Natural killer cell (primary cell): ENCODE measurements around the gene RCAN3. TPM values are rescaled to one million over a fixed set of nuclear protein-coding genes. Genes with fewer than 3 reads are reported as not detected.

Experiments
- ATAC-seq, 3 donors: fragments of 150-1000 bp in 2 of 3; fragments of 200-7000 bp in 1 of 3; cut with Tn5 transposase; 1 replicate in 1 of 3; 2 replicates in 2 of 3; pipeline ENCODE4 v1.10.0; 2021; ENCODE audit warnings: mild to moderate bottlenecking in 2 of 3, moderate library complexity in 2 of 3
- DNase-seq, 2 donors: peaks; one replicate each; pipeline versions ENCODE4 v3.0.0 to v3.0.0-alpha.2; 2013 to 2021; ENCODE audit warnings: mixed read lengths in 1 of 2
- H3K27ac ChIP-seq: one replicate; pipeline ENCODE4 v1.5.1; 2013; ENCODE audit warnings: mild to moderate bottlenecking, low read length
- H3K27me3 ChIP-seq: one replicate; pipeline ENCODE4 v1.6.1; 2013; ENCODE audit warnings: low read length; ENCODE audit not compliant: control insufficient read depth, insufficient read depth
- H3K36me3 ChIP-seq: one replicate; pipeline ENCODE4 v1.6.1; 2013; ENCODE audit warnings: low read length; ENCODE audit not compliant: control insufficient read depth, insufficient read depth
- H3K4me1 ChIP-seq: one replicate; pipeline ENCODE4 v1.6.1; 2013; ENCODE audit warnings: low read length; ENCODE audit not compliant: control insufficient read depth, insufficient read depth
- H3K4me3 ChIP-seq: one replicate; pipeline ENCODE4 v1.5.1; 2013; ENCODE audit warnings: low read length
- H3K9me3 ChIP-seq: one replicate; pipeline ENCODE4 v1.6.1; 2013; ENCODE audit warnings: low read length; ENCODE audit not compliant: control insufficient read depth, insufficient read depth
- H3K27ac Mint-ChIP-seq, 2 donors: one replicate each; pipeline ENCODE4 v1.8.0; 2022; ENCODE audit warnings: mild to moderate bottlenecking in 2 of 2, mixed read lengths in 2 of 2, moderate library complexity in 1 of 2
- H3K27me3 Mint-ChIP-seq, 2 donors: one replicate each; pipeline ENCODE4 v1.8.0; 2022; ENCODE audit warnings: low read depth in 2 of 2, mixed read lengths in 2 of 2
- H3K36me3 Mint-ChIP-seq: one replicate; pipeline ENCODE4 v1.8.0; 2022; ENCODE audit warnings: mixed read lengths
- H3K4me1 Mint-ChIP-seq, 2 donors: one replicate each; pipeline ENCODE4 v1.8.0; 2022; ENCODE audit warnings: mixed read lengths in 2 of 2
- H3K4me3 Mint-ChIP-seq: one replicate; pipeline ENCODE4 v1.8.0; 2022; ENCODE audit warnings: mild to moderate bottlenecking, moderate library complexity, mixed read lengths
- H3K9me3 Mint-ChIP-seq, 2 donors: one replicate each; pipeline ENCODE4 v1.8.0; 2022; ENCODE audit warnings: mixed read lengths in 2 of 2
- WGBS: methylation state at CpG from one replicate; pipeline ENCODE4 v1.1.7; 2013; ENCODE audit warnings: missing lambda C conversion rate; ENCODE audit not compliant: insufficient coverage; 5-methylcytosine and 5-hydroxymethylcytosine counted together
- intact Hi-C: fragments of 100-400 bp; cut with micrococcal nuclease; formaldehyde crosslinking; loops from one replicate; pipeline ENCODE4 v1.14.2; 2022
- total RNA-seq, 4 donors: library from RNA; stranded (reverse); fragments of 120-200 nt in 1 of 4; gene quantifications; one replicate each; pipeline versions ENCODE4 v1.2.3 to v1.2.4, GENCODE V29; 2013 to 2022
- TF ChIP-seq, protein P1 (sequence below): fragments of 200-600 bp; IDR thresholded peaks from one replicate; pipeline ENCODE4 v1.8.0; 2022; ENCODE audit warnings: antibody characterized with exemption

Gene RCAN3
- total RNA-seq, 3 donors from 2014 or later (not counting 1 experiment from before 2014, with no cell fraction given): 4.5 to 8.1 (median 7.9) TPM

DNA sequence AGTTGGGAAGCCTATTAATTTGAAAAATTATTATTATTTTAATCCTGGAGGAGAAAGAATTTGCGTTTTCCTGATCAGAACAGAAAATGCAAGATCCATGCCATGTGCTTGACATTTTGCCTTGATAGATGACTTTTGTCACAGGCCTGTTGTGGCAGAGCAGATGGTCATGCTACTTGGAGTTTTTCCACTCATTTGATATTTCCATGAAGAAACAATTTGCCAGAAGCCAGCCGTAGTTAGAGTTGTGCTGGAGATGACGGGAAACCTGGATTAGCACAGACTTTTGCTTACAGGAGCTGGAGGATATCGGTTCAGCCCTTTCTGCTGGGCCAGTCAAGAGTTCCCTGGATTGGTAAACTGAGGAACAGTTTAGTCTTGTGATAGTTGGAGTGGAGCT lies 3.2 kb downstream of the RCAN3 start:
- H3K27me3 ChIP-seq: peaks cover 7% of the 10 kb centered on the region
- 93% methylated on average over 4 of the region's 4 CpGs for WGBS
- no peak overlapping the region for H3K27ac ChIP-seq
- no peak overlapping the region for H3K4me3 ChIP-seq
- Mint-ChIP-seq H3K36me3 (no peaks in the 10 kb centered on the region), H3K27me3 (peaks cover 69 to 79% of the 10 kb centered on the region in 2 donors), H3K4me1 (peaks cover 18 to 26% of the 10 kb centered on the region in 2 donors), H3K27ac (no peak overlapping the region), H3K9me3 (no peaks in the 10 kb centered on the region), H3K4me3 (no peak overlapping the region)
- peaks cover 35% of the 10 kb centered on the region for H3K4me1 ChIP-seq
- TF ChIP-seq, protein P1, sequence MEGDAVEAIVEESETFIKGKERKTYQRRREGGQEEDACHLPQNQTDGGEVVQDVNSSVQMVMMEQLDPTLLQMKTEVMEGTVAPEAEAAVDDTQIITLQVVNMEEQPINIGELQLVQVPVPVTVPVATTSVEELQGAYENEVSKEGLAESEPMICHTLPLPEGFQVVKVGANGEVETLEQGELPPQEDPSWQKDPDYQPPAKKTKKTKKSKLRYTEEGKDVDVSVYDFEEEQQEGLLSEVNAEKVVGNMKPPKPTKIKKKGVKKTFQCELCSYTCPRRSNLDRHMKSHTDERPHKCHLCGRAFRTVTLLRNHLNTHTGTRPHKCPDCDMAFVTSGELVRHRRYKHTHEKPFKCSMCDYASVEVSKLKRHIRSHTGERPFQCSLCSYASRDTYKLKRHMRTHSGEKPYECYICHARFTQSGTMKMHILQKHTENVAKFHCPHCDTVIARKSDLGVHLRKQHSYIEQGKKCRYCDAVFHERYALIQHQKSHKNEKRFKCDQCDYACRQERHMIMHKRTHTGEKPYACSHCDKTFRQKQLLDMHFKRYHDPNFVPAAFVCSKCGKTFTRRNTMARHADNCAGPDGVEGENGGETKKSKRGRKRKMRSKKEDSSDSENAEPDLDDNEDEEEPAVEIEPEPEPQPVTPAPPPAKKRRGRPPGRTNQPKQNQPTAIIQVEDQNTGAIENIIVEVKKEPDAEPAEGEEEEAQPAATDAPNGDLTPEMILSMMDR: no peak
- no peaks in the 10 kb centered on the region for H3K9me3 ChIP-seq
- DNase-seq: no peak
- H3K36me3 ChIP-seq: no peaks in the 10 kb centered on the region
- intact Hi-C loops: no loop called here
- ATAC-seq: no peak

DNA sequence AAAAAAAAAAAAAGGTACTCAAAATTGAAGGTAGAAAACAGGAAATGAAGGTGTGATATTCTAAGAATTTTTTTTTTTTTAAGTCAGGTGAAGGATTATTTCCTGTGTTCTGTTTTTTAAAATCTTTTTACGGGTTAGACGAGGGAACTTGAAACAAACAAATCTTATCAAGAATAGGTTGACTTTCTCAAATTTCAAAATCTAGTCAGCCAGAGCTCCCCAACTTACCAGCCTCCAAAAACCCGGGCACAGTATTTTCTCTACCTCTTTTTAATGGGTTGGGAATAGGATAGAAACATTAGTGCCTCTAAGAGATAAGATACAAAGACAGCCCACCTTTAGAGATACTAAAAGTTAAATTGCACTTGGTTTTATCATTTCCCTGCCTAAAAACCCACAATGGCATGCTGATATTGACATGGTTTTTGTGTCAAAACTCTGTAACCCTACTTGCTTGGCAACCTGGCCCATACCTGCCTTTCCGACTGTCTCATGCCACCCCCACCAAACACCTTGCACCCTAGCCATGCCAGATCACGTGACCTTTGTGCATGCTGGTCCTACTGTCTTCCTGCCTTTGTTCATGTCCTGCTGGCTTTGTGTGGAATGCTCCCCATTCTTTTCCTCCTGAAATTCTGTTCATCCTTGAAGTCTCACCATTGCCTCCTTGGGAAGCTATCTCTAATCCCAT lies 4.2 kb downstream of the RCAN3 start:
- no peak for ATAC-seq
- intact Hi-C loops: no loop called here
- TF ChIP-seq, protein P1: no peak
- H3K36me3 ChIP-seq: no peaks in the 10 kb centered on the region
- H3K4me1 Mint-ChIP-seq: peaks cover 10 to 17% of the 10 kb centered on the region in 2 donors
- no peak overlapping the region for H3K4me3 Mint-ChIP-seq
- H3K4me1 ChIP-seq: peaks cover 28% of the 10 kb centered on the region
- peaks cover 5% of the 10 kb centered on the region for H3K27me3 ChIP-seq
- H3K27ac ChIP-seq: peak overlapping the region; percentile 17
- WGBS: 59% methylated on average over 2 of the region's 5 CpGs
- H3K9me3 ChIP-seq: no peaks in the 10 kb centered on the region
- no peaks in the 10 kb centered on the region for H3K36me3 Mint-ChIP-seq
- H3K27me3 Mint-ChIP-seq: peaks cover 67 to 79% of the 10 kb centered on the region in 2 donors
- no peaks in the 10 kb centered on the region for H3K9me3 Mint-ChIP-seq
- H3K4me3 ChIP-seq: no peak overlapping the region
- peak in 1 of 2 donors; percentile 68 for DNase-seq
- H3K27ac Mint-ChIP-seq: no peak overlapping the region

DNA sequence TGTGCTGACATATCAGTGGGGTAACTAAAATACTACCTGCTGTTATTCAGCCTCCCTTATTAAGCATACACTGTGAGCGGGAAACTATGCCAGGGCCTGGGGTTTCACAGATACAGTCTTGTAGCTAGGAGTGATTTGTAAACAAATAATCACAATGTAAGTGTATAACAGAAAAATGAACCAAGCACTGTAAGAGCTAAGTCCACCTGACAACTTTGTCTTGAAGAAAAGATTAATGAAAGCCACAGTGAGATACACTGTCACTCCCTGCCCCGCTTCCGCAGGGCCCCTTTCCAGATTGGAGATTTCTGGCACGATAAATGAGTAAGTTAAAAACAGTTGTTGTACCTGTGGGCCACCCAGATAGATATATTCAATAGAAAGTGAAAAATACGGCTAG lies 4.8 kb downstream of the RCAN3 start:
- 94% methylated on average over 4 of the region's 5 CpGs for WGBS

More for the DNA sequence above, 4.8 kb downstream of the RCAN3 start:
- H3K36me3 ChIP-seq: no peaks in the 10 kb centered on the region
- H3K4me1 ChIP-seq: peaks cover 22% of the 10 kb centered on the region
- H3K27ac ChIP-seq: peak overlapping the region; percentile 17
- no peaks in the 10 kb centered on the region for H3K9me3 ChIP-seq
- H3K27me3 Mint-ChIP-seq: peaks cover 62 to 76% of the 10 kb centered on the region in 2 donors
- H3K27ac Mint-ChIP-seq: no peak overlapping the region
- TF ChIP-seq, protein P1: no peak
- no peaks in the 10 kb centered on the region for H3K36me3 Mint-ChIP-seq
- H3K4me3 Mint-ChIP-seq: no peak overlapping the region
- DNase-seq: peak in 1 of 2 donors; percentile 74
- no peaks in the 10 kb centered on the region for H3K9me3 Mint-ChIP-seq
- no peak overlapping the region for H3K4me3 ChIP-seq
- H3K27me3 ChIP-seq: peaks cover 5% of the 10 kb centered on the region
- ATAC-seq: no peak
- intact Hi-C loops: no loop called here
- H3K4me1 Mint-ChIP-seq: peaks cover 6 to 11% of the 10 kb centered on the region in 2 donors
